Spleen (tissue), 7 donors: ENCODE data around the gene TMEM273.

Experiments
- CTCF ChIP-seq, 11 experiments: fragments of 200-600 bp in 7 of 11; fragments of 450-650 bp in 4 of 11; sonication (generic) in 4 of 11; IDR thresholded peaks in 8 of 11; conservative IDR thresholded peaks in 3 of 11; 1 replicate in 7 of 11; 2 replicates in 4 of 11; pipeline versions ENCODE4 v1.4.0 to v1.8.0; 2016 to 2021; ENCODE audit warnings: antibody characterized with exemption in 11 of 11, inconsistent platforms in 4 of 11, mild to moderate bottlenecking in 1 of 11
- POLR2A ChIP-seq, 3 donors: fragments of 450-650 bp; IDR thresholded peaks; one replicate each; pipeline ENCODE4 v1.5.1; 2017; ENCODE audit warnings: antibody characterized with exemption in 3 of 3, mild to moderate bottlenecking in 1 of 3
- donor health status: DM: no; HTN: no; CAD: no; lungs with moderate emphysema.
- donor health status: DM: no; HTN: no; CAD: no.
- donor health status: DM: no; HTN: no; CAD: no.

GRCh38 chr10:49165259-49165658, 22.9 kb downstream of the TMEM273 start:
- TF ChIP-seq CTCF (IDR thresholded peaks at IDR 0.05 in 8 of 11, conservative IDR thresholded peaks at IDR 0.05 in 3 of 11), result no peak
- TF ChIP-seq POLR2A (IDR thresholded peaks at IDR 0.05), result no peak
